ENCODE data around the gene OSBP2. TPM values are rescaled to one million over a fixed set of nuclear protein-coding genes. Genes with fewer than 3 reads are reported as not detected.

Gene OSBP2
- total and polyA plus RNA-seq, 12 donors, result 0.84 to 20.1 (median 13.2) TPM

DNA sequence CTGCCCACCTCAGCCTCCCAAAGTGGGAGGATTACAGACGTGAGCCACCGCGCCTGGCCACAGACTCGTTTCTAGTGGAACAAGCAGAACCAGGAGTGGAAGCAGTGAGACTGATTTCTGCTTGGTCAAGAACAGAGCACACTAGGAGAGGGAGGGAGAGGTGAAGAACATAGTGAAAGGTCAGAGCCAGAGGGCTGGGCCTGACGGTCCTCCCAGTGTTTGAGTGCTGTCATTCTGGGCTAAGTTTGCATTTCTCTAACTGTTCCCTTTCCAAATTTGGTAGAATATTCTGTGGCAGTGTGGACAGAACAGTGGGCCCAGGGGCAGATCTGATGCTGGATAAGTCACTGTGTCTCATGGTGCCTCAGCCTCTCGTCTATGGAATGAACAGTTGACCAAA lies 55.2 kb downstream of the OSBP2 start:
- no peak overlapping the region for H3K27ac ChIP-seq
- peaks cover 0 to 3% (median 0%) of the 10 kb centered on the region in 9 donors for H3K4me1 ChIP-seq
- no peaks in the 10 kb centered on the region for H3K27me3 ChIP-seq
- WGBS, 2 donors, result 76 to 77% methylated on average over 6 of the region's 6 CpGs
- TF ChIP-seq, protein P1, sequence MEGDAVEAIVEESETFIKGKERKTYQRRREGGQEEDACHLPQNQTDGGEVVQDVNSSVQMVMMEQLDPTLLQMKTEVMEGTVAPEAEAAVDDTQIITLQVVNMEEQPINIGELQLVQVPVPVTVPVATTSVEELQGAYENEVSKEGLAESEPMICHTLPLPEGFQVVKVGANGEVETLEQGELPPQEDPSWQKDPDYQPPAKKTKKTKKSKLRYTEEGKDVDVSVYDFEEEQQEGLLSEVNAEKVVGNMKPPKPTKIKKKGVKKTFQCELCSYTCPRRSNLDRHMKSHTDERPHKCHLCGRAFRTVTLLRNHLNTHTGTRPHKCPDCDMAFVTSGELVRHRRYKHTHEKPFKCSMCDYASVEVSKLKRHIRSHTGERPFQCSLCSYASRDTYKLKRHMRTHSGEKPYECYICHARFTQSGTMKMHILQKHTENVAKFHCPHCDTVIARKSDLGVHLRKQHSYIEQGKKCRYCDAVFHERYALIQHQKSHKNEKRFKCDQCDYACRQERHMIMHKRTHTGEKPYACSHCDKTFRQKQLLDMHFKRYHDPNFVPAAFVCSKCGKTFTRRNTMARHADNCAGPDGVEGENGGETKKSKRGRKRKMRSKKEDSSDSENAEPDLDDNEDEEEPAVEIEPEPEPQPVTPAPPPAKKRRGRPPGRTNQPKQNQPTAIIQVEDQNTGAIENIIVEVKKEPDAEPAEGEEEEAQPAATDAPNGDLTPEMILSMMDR (IDR thresholded peaks at IDR 0.05), result no peak
- DNase-seq (no peak), ATAC-seq (no peak)
- intact Hi-C loops (cut with DNase I), result loop anchor here in 2 of 10 donors (10.0 kb wide), 1 partner anchor 355 kb away; the partner anchor contains the start of gene SEC14L2 (in 2 of the 2)
- H3K4me3 ChIP-seq, result no peak overlapping the region
- H3K9me3 ChIP-seq, result no peaks in the 10 kb centered on the region
- no peaks in the 10 kb centered on the region for H3K36me3 ChIP-seq

DNA sequence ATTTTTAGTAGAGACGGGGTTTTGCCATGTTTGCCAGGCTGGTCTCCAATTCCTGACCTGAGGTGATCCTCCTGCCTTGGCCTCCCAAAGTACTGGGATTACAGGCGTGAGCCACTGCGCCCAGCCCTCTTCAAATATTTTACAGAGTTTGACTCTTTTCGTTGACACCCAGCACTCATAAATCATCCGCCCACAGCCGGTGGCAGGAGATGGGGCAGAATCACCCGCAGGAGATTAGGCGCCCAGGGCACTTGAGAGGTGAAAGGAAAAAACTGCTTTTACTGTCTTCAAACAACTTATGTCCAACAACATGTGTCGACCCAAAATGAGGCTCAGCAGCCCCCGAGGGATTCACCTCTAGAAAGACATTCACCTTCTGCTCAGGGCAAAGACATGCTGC lies 56.9 kb downstream of the OSBP2 start:
- no peak overlapping the region for H3K4me3 ChIP-seq
- H3K27me3 ChIP-seq, result no peaks in the 10 kb centered on the region
- TF ChIP-seq, protein P1 (IDR thresholded peaks at IDR 0.05), result no peak
- 88 to 89% methylated on average over 10 of the region's 10 CpGs for WGBS, 2 donors
- no peak for DNase-seq
- no peak for ATAC-seq
- intact Hi-C loops (cut with DNase I), result loop anchor here in 2 of 10 donors (10.0 kb wide), 1 partner anchor 357 kb away; the partner anchor contains the start of gene SEC14L2 (in 2 of the 2)
- peaks cover 0 to 3% (median 0%) of the 10 kb centered on the region in 9 donors for H3K4me1 ChIP-seq
- no peaks in the 10 kb centered on the region for H3K9me3 ChIP-seq
- H3K36me3 ChIP-seq, result no peaks in the 10 kb centered on the region
- no peak overlapping the region for H3K27ac ChIP-seq

DNA sequence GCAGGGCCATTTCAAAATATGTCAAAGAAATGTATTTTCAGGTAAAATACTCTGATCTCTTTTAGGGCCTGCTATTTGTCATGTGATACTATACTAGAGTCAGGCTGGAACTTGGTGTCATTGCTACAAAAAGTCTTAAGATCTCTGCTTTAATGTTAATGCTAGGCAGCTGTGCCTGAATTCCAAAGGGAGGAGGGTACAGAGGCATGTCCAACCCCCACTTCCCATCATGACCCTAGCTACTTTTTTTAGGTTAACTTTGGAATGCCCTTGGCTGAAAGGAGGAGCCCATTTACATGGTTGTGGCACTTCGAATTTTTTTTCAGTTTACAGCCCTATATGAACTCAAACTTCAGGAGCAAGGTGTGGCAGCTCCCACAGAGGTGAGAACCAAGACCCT lies 58.1 kb downstream of the OSBP2 start:
- WGBS, 2 donors, result 30 to 54% methylated on average over 1 of the region's 1 CpG
- TF ChIP-seq, protein P1 (IDR thresholded peaks at IDR 0.05), result no peak
- Histone ChIP-seq H3K4me1 (peaks cover 0 to 3% (median 0%) of the 10 kb centered on the region in 9 donors), H3K4me3 (no peak overlapping the region), H3K9me3 (no peaks in the 10 kb centered on the region), H3K27ac (no peak overlapping the region), H3K27me3 (no peaks in the 10 kb centered on the region), H3K36me3 (no peaks in the 10 kb centered on the region)
- ATAC-seq (no peak), DNase-seq (no peak)
- intact Hi-C loops (cut with DNase I), result loop anchor here in 2 of 10 donors (10.0 kb wide), 1 partner anchor 358 kb away; the partner anchor contains the start of gene SEC14L2 (in 2 of the 2)

DNA sequence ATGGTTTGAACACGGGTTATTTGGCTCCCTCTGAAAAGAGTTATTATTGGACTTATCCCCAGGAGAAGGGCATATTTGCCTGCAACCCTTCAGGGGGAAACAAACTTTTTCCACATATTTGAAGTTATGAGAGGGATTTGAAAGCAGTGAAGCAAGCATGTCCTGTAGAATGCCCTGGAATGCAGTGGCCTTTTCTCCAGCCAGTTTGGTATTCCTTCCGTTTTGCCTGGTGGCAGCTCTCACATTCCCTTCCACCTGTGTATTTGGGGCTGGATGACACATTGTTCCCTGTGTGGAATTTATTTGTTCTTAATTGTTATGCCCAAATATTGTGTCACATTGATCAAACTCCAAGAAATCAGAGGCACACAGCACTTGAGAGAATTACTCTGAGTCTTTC lies 59.0 kb downstream of the OSBP2 start:
- Histone ChIP-seq H3K4me1 (peaks cover 0 to 3% (median 0%) of the 10 kb centered on the region in 9 donors), H3K36me3 (no peaks in the 10 kb centered on the region), H3K4me3 (no peak overlapping the region), H3K9me3 (no peaks in the 10 kb centered on the region), H3K27ac (no peak overlapping the region), H3K27me3 (no peaks in the 10 kb centered on the region)
- no peak for ATAC-seq
- intact Hi-C loops (cut with DNase I), result loop anchor here in 5 of 10 donors (2.0 to 10.0 kb wide), 2 partner anchors 119 to 359 kb away; partner anchors contain the start of genes SLC35E4 (in 4 of the 5) and SEC14L2 (in 2 of the 5)
- 60 to 64% methylated on average over 2 of the region's 2 CpGs for WGBS, 2 donors
- TF ChIP-seq, protein P1 (IDR thresholded peaks at IDR 0.05), result no peak
- no peak for DNase-seq
